GM18507 (cell line): ENCODE data around the gene CDC25B.

Source experiments
- DNase-seq: peaks from one replicate; pipeline ENCODE4 v3.0.0; 2011; ENCODE audit warnings: low read depth; ENCODE audit not compliant: insufficient read length; ENCODE audit errors: extremely low spot score
- FAIRE-seq: peaks from 2 replicates; lab custom pipeline; 2011; peaks lifted over from hg19 to GRCh38; lab: Jason Lieb, UNC

CDC25B gene

GRCh38 chr20:3760655-3761348 is 35.3 kb upstream of the CDC25B start:
- DNase-seq (no peak), FAIRE-seq (no peak)

- no peak for FAIRE-seq
- no peak for DNase-seq
Observed at GRCh38 chr20:3763671-3764601, 32.2 kb upstream of the CDC25B start.

- DNase-seq (no peak), FAIRE-seq (no peak)
Observed at GRCh38 chr20:3764659-3765058, 31.5 kb upstream of the CDC25B start.

- FAIRE-seq = no peak
- no peak for DNase-seq
Observed at GRCh38 chr20:3765171-3765882, 30.8 kb upstream of the CDC25B start.

GRCh38 chr20:3766422-3767109 is 29.5 kb upstream of the CDC25B start:
- no peak for FAIRE-seq
- DNase-seq = no peak

- FAIRE-seq (no peak), DNase-seq (no peak)
Observed at GRCh38 chr20:3767110-3767426, 29.0 kb upstream of the CDC25B start.

- FAIRE-seq (peak; percentile 100), DNase-seq (peak; percentile 99)
Observed at GRCh38 chr20:3767427-3768341, 28.4 kb upstream of the CDC25B start, which contains the start of gene ADISSP. ADISSP (minus strand) TSS chr20:3767753; CDS start chr20:3760100, 7,653 bp downstream.

GRCh38 chr20:3768342-3769130 is 27.6 kb upstream of the CDC25B start:
- FAIRE-seq (peak; percentile 85), DNase-seq (peak; percentile 49)

- FAIRE-seq (no peak), DNase-seq (no peak)
Observed at GRCh38 chr20:3771552-3772058, 24.5 kb upstream of the CDC25B start.

- DNase-seq (no peak), FAIRE-seq (no peak)
Observed at GRCh38 chr20:3775457-3776108, 20.5 kb upstream of the CDC25B start.

GRCh38 chr20:3777381-3777715 is 18.8 kb upstream of the CDC25B start:
- FAIRE-seq = no peak
- DNase-seq = no peak

GRCh38 chr20:3777716-3778629 is 18.1 kb upstream of the CDC25B start:
- DNase-seq = no peak

GRCh38 chr20:3778976-3779375 is 17.1 kb upstream of the CDC25B start:
- FAIRE-seq (no peak), DNase-seq (no peak)

More at GRCh38 chr20:3777716-3778629, 18.1 kb upstream of the CDC25B start:
- FAIRE-seq = peak; percentile 41

- FAIRE-seq (peak; percentile 93), DNase-seq (peak; percentile 70)
Observed at GRCh38 chr20:3781153-3781910, 14.8 kb upstream of the CDC25B start, which contains the start of gene SPEF1. SPEF1 (minus strand) TSS chr20:3781448; CDS start chr20:3781287, 161 bp downstream.

- FAIRE-seq (no peak), DNase-seq (no peak)
Observed at GRCh38 chr20:3782597-3782996, 13.5 kb upstream of the CDC25B start.
